DMS153 treated with DMSO at 0.1 percent for 48 hours (cell line): ENCODE data around the gene SEMA4D.
"Not testable (repeated sequence)": the region's sequence is repeated elsewhere in the genome, so short reads cannot be mapped to it uniquely, and the experiment has no call there.

Experiments used
- DNase-seq: peaks from one replicate; lab custom pipeline; 2025; ENCODE audit not compliant: unreplicated experiment; lab: John Stamatoyannopoulos, UW

The SEMA4D gene

GRCh38 chr9:89482056-89482851 is 15.7 kb downstream of the SEMA4D start:
- DNase-seq = no peak

- DNase-seq = no peak
These were observed 16.4 kb downstream of the SEMA4D start for GRCh38 chr9:89481538-89481915.

GRCh38 chr9:89480825-89481537 is 16.9 kb downstream of the SEMA4D start:
- DNase-seq = no peak

GRCh38 chr9:89480372-89480771 is 17.5 kb downstream of the SEMA4D start:
- DNase-seq = not testable (repeated sequence)

- not testable (repeated sequence) for DNase-seq
These were observed 18.3 kb downstream of the SEMA4D start for GRCh38 chr9:89479669-89480011.

GRCh38 chr9:89478821-89479668 is 18.9 kb downstream of the SEMA4D start:
- DNase-seq = no peak

GRCh38 chr9:89477811-89478630 is 19.9 kb downstream of the SEMA4D start:
- no peak for DNase-seq

- no peak for DNase-seq
These were observed 20.5 kb downstream of the SEMA4D start for GRCh38 chr9:89477384-89477783.

GRCh38 chr9:89476546-89476945 is 21.4 kb downstream of the SEMA4D start:
- no peak for DNase-seq

GRCh38 chr9:89475891-89476440 is 21.9 kb downstream of the SEMA4D start:
- DNase-seq = no peak

GRCh38 chr9:89474939-89475338 is 23.0 kb downstream of the SEMA4D start:
- DNase-seq = no peak

- no peak for DNase-seq
These were observed 24.0 kb downstream of the SEMA4D start for GRCh38 chr9:89473762-89474469.

- DNase-seq = not testable (repeated sequence)
These were observed 26.1 kb downstream of the SEMA4D start for GRCh38 chr9:89471796-89472320.

- DNase-seq = no peak
These were observed 26.5 kb downstream of the SEMA4D start for GRCh38 chr9:89471390-89471789.

GRCh38 chr9:89470224-89470839 is 27.6 kb downstream of the SEMA4D start:
- DNase-seq = no peak

GRCh38 chr9:89469003-89469402 is 28.9 kb downstream of the SEMA4D start:
- DNase-seq = no peak

- DNase-seq = no peak
These were observed 29.5 kb downstream of the SEMA4D start for GRCh38 chr9:89468281-89468960.

GRCh38 chr9:89467278-89467625 is 30.7 kb downstream of the SEMA4D start:
- no peak for DNase-seq
